Erythroblast (primary cell): ENCODE measurements around the gene AGAP1.

Experiments used
- GATA1 ChIP-seq: IDR thresholded peaks from 2 replicates; pipeline ENCODE4 v1.6.1; 2011; ENCODE audit warnings: low read depth, mild to moderate bottlenecking, control low read depth, low read length, moderate library complexity
- POLR2A ChIP-seq: IDR thresholded peaks from 2 replicates; pipeline ENCODE4 v1.6.1; 2011; ENCODE audit warnings: mild to moderate bottlenecking, low read length

- TF ChIP-seq POLR2A (no peak), GATA1 (no peak)
These were observed 59.4 kb downstream of the AGAP1 start for GRCh38 chr2:235553291-235553690.
